BLaER1 treated with 17β-estradiol and CSF1 and Interleukin-3, amounts not matched to agents 10 nM and 100 nM (cell line): ENCODE results near the gene ITGB8.
A peak's percentile ranks its signal among the peaks of the same experiment; 100 is the strongest.

Experiments
- H3K27ac ChIP-seq, 11 experiments: shearing (Covaris generic); formaldehyde crosslinking; 2 replicates each; pipeline ENCODE4 v1.8.1; 2022
- H3K27me3 ChIP-seq, 11 experiments: shearing (Covaris generic); formaldehyde crosslinking; 2 replicates each; pipeline ENCODE4 v1.8.1; 2022
- H3K36me3 ChIP-seq, 11 experiments: shearing (Covaris generic); formaldehyde crosslinking; 2 replicates each; pipeline ENCODE4 v1.8.1; 2022
- H3K4me1 ChIP-seq, 10 experiments: shearing (Covaris generic); formaldehyde crosslinking; 2 replicates each; pipeline ENCODE4 v1.8.1; 2022
- H3K4me2 ChIP-seq, 11 experiments: shearing (Covaris generic); formaldehyde crosslinking; 2 replicates each; pipeline ENCODE4 v1.8.1; 2022
- H3K4me3 ChIP-seq, 10 experiments: shearing (Covaris generic); formaldehyde crosslinking; 2 replicates each; pipeline ENCODE4 v1.8.1; 2022
- H3K9ac ChIP-seq, 11 experiments: shearing (Covaris generic); formaldehyde crosslinking; 2 replicates each; pipeline ENCODE4 v1.8.1; 2022
- H3K9me3 ChIP-seq, 11 experiments: shearing (Covaris generic); formaldehyde crosslinking; replicated peaks in 1 of 11; 2 replicates each; pipeline ENCODE4 v1.8.1; 2022
- H4K20me1 ChIP-seq, 11 experiments: shearing (Covaris generic); formaldehyde crosslinking; 2 replicates each; pipeline ENCODE4 v1.8.1; 2022
- Cebpa-rat ChIP-seq, 11 experiments: shearing (Covaris generic); IDR thresholded peaks; 2 replicates each; pipeline ENCODE4 v1.8.1; 2022

The ITGB8 gene

GRCh38 chr7:20314198-20314597 lies 16.5 kb upstream of the ITGB8 start:
- H3K4me1 ChIP-seq, result peaks cover 0 to 49% (median 2%) of the 10 kb centered on the region in 10 experiments; a peak in 9 of 20 replicates
- no peak overlapping the region for H3K27ac ChIP-seq
- no peaks in the 10 kb centered on the region for H3K9me3 ChIP-seq
- H3K4me3 ChIP-seq, result no peak overlapping the region
- no peaks in the 10 kb centered on the region for H4K20me1 ChIP-seq
- no peaks in the 10 kb centered on the region for H3K27me3 ChIP-seq
- no peaks in the 10 kb centered on the region for H3K36me3 ChIP-seq
- H3K4me2 ChIP-seq, result no peak overlapping the region
- no peak overlapping the region for H3K9ac ChIP-seq
- no peak for TF ChIP-seq Cebpa-rat (IDR thresholded peaks at IDR 0.05)

GRCh38 chr7:20316706-20317105 lies 14.0 kb upstream of the ITGB8 start:
- no peak overlapping the region for H3K27ac ChIP-seq
- no peaks in the 10 kb centered on the region for H3K36me3 ChIP-seq
- H3K9ac ChIP-seq, result no peak overlapping the region
- H3K4me3 ChIP-seq, result no peak overlapping the region
- H3K4me2 ChIP-seq, result no peak overlapping the region
- H3K9me3 ChIP-seq, result no peaks in the 10 kb centered on the region
- no peaks in the 10 kb centered on the region for H3K27me3 ChIP-seq
- no peaks in the 10 kb centered on the region for H4K20me1 ChIP-seq
- TF ChIP-seq Cebpa-rat (IDR thresholded peaks at IDR 0.05), result no peak
- peaks cover 0 to 28% (median 2%) of the 10 kb centered on the region in 10 experiments; a peak in 9 of 20 replicates for H3K4me1 ChIP-seq

- peaks cover 0 to 21% (median 2%) of the 10 kb centered on the region in 10 experiments; a peak in 9 of 20 replicates for H3K4me1 ChIP-seq
- no peaks in the 10 kb centered on the region for H3K9me3 ChIP-seq
- TF ChIP-seq Cebpa-rat (IDR thresholded peaks at IDR 0.05), result no peak
Measured at GRCh38 chr7:20317413-20317812, 13.3 kb upstream of the ITGB8 start.

GRCh38 chr7:20318933-20319332 lies 11.8 kb upstream of the ITGB8 start:
- H3K4me1 ChIP-seq, result peaks cover 0 to 10% (median 2%) of the 10 kb centered on the region in 10 experiments; a peak in 7 of 20 replicates
- H3K4me2 ChIP-seq, result no peak overlapping the region
- no peak overlapping the region for H3K27ac ChIP-seq

More at GRCh38 chr7:20317413-20317812, 13.3 kb upstream of the ITGB8 start:
- H3K9ac ChIP-seq, result no peak overlapping the region
- H3K36me3 ChIP-seq, result no peaks in the 10 kb centered on the region
- H4K20me1 ChIP-seq, result no peaks in the 10 kb centered on the region
- H3K4me3 ChIP-seq, result no peak overlapping the region
- peak overlapping the region in 2 of 11 experiments; percentile 18 to 21; a peak in 2 of 22 replicates for H3K4me2 ChIP-seq
- H3K27me3 ChIP-seq, result no peaks in the 10 kb centered on the region
- no peak overlapping the region for H3K27ac ChIP-seq

GRCh38 chr7:20320322-20320721 lies 10.4 kb upstream of the ITGB8 start:
- Histone ChIP-seq H3K4me3 (no peak overlapping the region), H3K9me3 (no peaks in the 10 kb centered on the region), H3K36me3 (no peaks in the 10 kb centered on the region), H3K9ac (no peak overlapping the region), H3K27me3 (no peaks in the 10 kb centered on the region), H3K4me1 (peaks cover 0 to 8% (median 0%) of the 10 kb centered on the region in 10 experiments; a peak in 4 of 20 replicates), H3K27ac (no peak overlapping the region), H3K4me2 (peak overlapping the region in 5 of 11 experiments; percentile 10 to 26 (median 17); a peak in 2 of 22 replicates), H4K20me1 (no peaks in the 10 kb centered on the region)
- TF ChIP-seq Cebpa-rat (IDR thresholded peaks at IDR 0.05), result no peak

More at GRCh38 chr7:20318933-20319332, 11.8 kb upstream of the ITGB8 start:
- H3K4me3 ChIP-seq, result no peak overlapping the region
- H3K9me3 ChIP-seq, result no peaks in the 10 kb centered on the region
- H4K20me1 ChIP-seq, result no peaks in the 10 kb centered on the region
- no peak overlapping the region for H3K9ac ChIP-seq
- TF ChIP-seq Cebpa-rat (IDR thresholded peaks at IDR 0.05), result no peak
- no peaks in the 10 kb centered on the region for H3K36me3 ChIP-seq
- H3K27me3 ChIP-seq, result no peaks in the 10 kb centered on the region

GRCh38 chr7:20320786-20321185 lies 9.9 kb upstream of the ITGB8 start:
- H3K27me3 ChIP-seq, result no peaks in the 10 kb centered on the region
- H3K4me1 ChIP-seq, result peaks cover 0 to 9% (median 0%) of the 10 kb centered on the region in 10 experiments; a peak in 4 of 20 replicates
- H4K20me1 ChIP-seq, result no peaks in the 10 kb centered on the region
- H3K27ac ChIP-seq, result no peak overlapping the region
- H3K9me3 ChIP-seq, result no peaks in the 10 kb centered on the region
- no peaks in the 10 kb centered on the region for H3K36me3 ChIP-seq
- no peak overlapping the region for H3K4me2 ChIP-seq
- H3K4me3 ChIP-seq, result no peak overlapping the region
- no peak for TF ChIP-seq Cebpa-rat (IDR thresholded peaks at IDR 0.05)
- H3K9ac ChIP-seq, result no peak overlapping the region

- H3K4me1 ChIP-seq, result peaks cover 0 to 18% (median 0%) of the 10 kb centered on the region in 10 experiments; a peak in 7 of 20 replicates
- H3K4me3 ChIP-seq, result no peak overlapping the region
- no peak overlapping the region for H3K4me2 ChIP-seq
- peaks cover 0 to 10% (median 4%) of the 10 kb centered on the region in 11 experiments; a peak in 12 of 22 replicates for H3K27me3 ChIP-seq
- H3K27ac ChIP-seq, result no peak overlapping the region
- no peak overlapping the region for H3K9ac ChIP-seq
- no peaks in the 10 kb centered on the region for H3K9me3 ChIP-seq
- H4K20me1 ChIP-seq, result no peaks in the 10 kb centered on the region
- no peak for TF ChIP-seq Cebpa-rat (IDR thresholded peaks at IDR 0.05)
- H3K36me3 ChIP-seq, result no peaks in the 10 kb centered on the region
Measured at GRCh38 chr7:20323595-20323994, 7.1 kb upstream of the ITGB8 start.

- Histone ChIP-seq H3K4me1 (peaks cover 12 to 33% (median 17%) of the 10 kb centered on the region in 10 experiments), H3K36me3 (no peaks in the 10 kb centered on the region), H3K27ac (no peak overlapping the region), H4K20me1 (peaks cover 0 to 7% (median 0%) of the 10 kb centered on the region in 11 experiments; a peak in 3 of 22 replicates), H3K9ac (no peak overlapping the region), H3K4me3 (no peak overlapping the region), H3K4me2 (peak overlapping the region in 3 of 11 experiments; percentile 4 to 45 (median 40); a peak in 4 of 22 replicates), H3K27me3 (peaks cover 15 to 36% (median 31%) of the 10 kb centered on the region in 11 experiments), H3K9me3 (no peaks in the 10 kb centered on the region)
- TF ChIP-seq Cebpa-rat (IDR thresholded peaks at IDR 0.05), result no peak
Measured at GRCh38 chr7:20326342-20326741, 4.4 kb upstream of the ITGB8 start.

- H4K20me1 ChIP-seq, result peaks cover 0 to 11% (median 0%) of the 10 kb centered on the region in 11 experiments; a peak in 4 of 22 replicates
- H3K36me3 ChIP-seq, result no peaks in the 10 kb centered on the region
- H3K27me3 ChIP-seq, result peaks cover 22 to 43% (median 38%) of the 10 kb centered on the region in 11 experiments
- no peak overlapping the region for H3K27ac ChIP-seq
- no peaks in the 10 kb centered on the region for H3K9me3 ChIP-seq
- peaks cover 18 to 40% (median 23%) of the 10 kb centered on the region in 10 experiments for H3K4me1 ChIP-seq
- no peak for TF ChIP-seq Cebpa-rat (IDR thresholded peaks at IDR 0.05)
- no peak overlapping the region for H3K9ac ChIP-seq
- H3K4me2 ChIP-seq, result peak overlapping the region in 2 of 11 experiments; percentile 40 to 45; a peak in 2 of 22 replicates
- H3K4me3 ChIP-seq, result no peak overlapping the region
Measured at GRCh38 chr7:20327055-20327454, 3.6 kb upstream of the ITGB8 start.

- peaks cover 32 to 53% (median 48%) of the 10 kb centered on the region in 11 experiments for H3K27me3 ChIP-seq
- no peak overlapping the region for H3K27ac ChIP-seq
- no peak for TF ChIP-seq Cebpa-rat (IDR thresholded peaks at IDR 0.05)
- H3K9ac ChIP-seq, result no peak overlapping the region
- peaks cover 18 to 41% (median 23%) of the 10 kb centered on the region in 10 experiments for H3K4me1 ChIP-seq
- no peaks in the 10 kb centered on the region for H3K36me3 ChIP-seq
- peaks cover 0 to 14% (median 0%) of the 10 kb centered on the region in 11 experiments; a peak in 4 of 22 replicates for H4K20me1 ChIP-seq
- H3K4me3 ChIP-seq, result no peak overlapping the region
- H3K4me2 ChIP-seq, result peak overlapping the region in 1 of 11 experiments; percentile 29; a peak in 1 of 22 replicates
- no peaks in the 10 kb centered on the region for H3K9me3 ChIP-seq
Measured at GRCh38 chr7:20328027-20328426, 2.7 kb upstream of the ITGB8 start.
